ENCODE measurements around the gene B3GLCT.
"Not testable (repeated sequence)": the region's sequence is repeated elsewhere in the genome, so short reads cannot be mapped to it uniquely, and the experiment has no call there.

GRCh38 chr13:31177813-31178495 lies 21.8 kb upstream of the B3GLCT start:
- TF ChIP-seq, protein P1, sequence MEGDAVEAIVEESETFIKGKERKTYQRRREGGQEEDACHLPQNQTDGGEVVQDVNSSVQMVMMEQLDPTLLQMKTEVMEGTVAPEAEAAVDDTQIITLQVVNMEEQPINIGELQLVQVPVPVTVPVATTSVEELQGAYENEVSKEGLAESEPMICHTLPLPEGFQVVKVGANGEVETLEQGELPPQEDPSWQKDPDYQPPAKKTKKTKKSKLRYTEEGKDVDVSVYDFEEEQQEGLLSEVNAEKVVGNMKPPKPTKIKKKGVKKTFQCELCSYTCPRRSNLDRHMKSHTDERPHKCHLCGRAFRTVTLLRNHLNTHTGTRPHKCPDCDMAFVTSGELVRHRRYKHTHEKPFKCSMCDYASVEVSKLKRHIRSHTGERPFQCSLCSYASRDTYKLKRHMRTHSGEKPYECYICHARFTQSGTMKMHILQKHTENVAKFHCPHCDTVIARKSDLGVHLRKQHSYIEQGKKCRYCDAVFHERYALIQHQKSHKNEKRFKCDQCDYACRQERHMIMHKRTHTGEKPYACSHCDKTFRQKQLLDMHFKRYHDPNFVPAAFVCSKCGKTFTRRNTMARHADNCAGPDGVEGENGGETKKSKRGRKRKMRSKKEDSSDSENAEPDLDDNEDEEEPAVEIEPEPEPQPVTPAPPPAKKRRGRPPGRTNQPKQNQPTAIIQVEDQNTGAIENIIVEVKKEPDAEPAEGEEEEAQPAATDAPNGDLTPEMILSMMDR (IDR thresholded peaks at IDR 0.05 in 2 of 3, conservative IDR thresholded peaks at IDR 0.05 in 1 of 3; ENCODE audit: borderline replicate concordance in 1 of 3, insufficient read depth in 1 of 3, low read depth in 2 of 3, low read length in 2 of 3) = not testable (repeated sequence)
- not testable (repeated sequence) for TF ChIP-seq YY1 (IDR thresholded peaks at IDR 0.05; ENCODE audit: extremely low read depth, insufficient replicate concordance, low read depth, low read length); JUND (IDR thresholded peaks at IDR 0.05); POLR2A (IDR thresholded peaks at IDR 0.05; ENCODE audit: borderline replicate concordance, extremely low read depth, insufficient read depth, insufficient read length); CEBPB (IDR thresholded peaks at IDR 0.05; ENCODE audit: low read depth)

Measured in HCT116 (cell line).